HG03108 (cell line): ENCODE results near the gene SNAPC3.
A peak's percentile ranks its signal among the peaks of the same experiment; 100 is the strongest.

Source experiments
- ATAC-seq: cut with Tn5 transposase; IDR thresholded peaks from one replicate; pipeline ENCODE4 v1.9.1; 2021; ENCODE audit warnings: moderate library complexity; ENCODE audit not compliant: unreplicated experiment

SNAPC3 gene

GRCh38 chr9:15491950-15492349 is 69.3 kb downstream of the SNAPC3 start:
- no peak for ATAC-seq

- ATAC-seq: no peak
Measured at GRCh38 chr9:15492485-15493150, 69.9 kb downstream of the SNAPC3 start.

DNA sequence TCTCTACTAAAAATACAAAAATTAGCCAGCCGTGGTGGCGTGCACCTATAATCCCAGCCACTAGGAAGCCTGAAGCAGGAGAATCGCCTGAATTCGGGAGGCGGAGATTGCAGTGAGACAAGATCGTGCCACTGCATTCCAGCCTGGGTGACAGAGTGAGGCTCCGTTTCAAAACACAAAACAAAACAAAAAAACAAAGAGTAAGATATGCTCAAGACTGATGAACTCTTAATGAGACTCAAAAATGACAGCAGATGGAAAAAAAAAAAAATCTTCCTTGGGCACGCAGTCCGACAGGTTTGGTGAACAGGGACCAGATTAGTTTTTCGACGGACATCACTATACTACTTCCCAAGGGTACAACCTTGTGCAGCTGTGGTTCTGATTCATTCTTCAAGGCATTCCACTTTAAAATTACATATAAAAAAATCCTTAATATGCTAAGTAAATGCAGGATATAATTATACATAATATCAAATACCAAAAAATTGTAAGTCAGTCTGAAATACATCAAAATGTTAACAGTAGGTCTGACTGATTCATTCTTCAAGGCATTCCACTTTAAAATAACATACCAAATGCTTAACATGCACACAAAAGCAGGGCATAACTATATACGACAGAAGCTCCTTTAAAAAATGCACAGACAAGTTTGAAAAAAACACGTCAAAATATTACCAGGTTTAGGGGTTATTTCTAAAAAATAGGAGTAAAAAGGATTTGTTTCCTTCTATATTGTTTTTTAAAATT is 75.7 kb downstream of the SNAPC3 start:
- ATAC-seq: no peak

- no peak for ATAC-seq
Measured at GRCh38 chr9:15499139-15499538, 76.5 kb downstream of the SNAPC3 start.

DNA sequence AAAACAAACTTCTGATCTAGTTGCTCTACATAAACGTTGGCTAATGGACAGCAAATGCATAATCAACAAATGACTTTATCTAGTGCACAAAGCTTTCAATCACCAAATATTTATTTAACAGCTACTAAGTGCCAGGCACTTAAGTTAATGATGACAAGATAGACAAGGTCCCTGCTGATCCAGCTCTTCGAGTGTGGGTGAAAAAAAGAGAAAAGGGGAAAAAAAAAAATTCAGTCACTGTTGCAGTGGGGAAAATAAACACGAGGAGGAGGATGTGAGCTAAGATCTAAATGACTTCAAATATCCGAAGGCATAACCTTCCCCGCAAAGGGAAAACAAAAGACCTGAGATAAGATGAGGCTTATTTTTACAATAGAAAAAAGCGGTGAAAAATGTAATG is 78.5 kb downstream of the SNAPC3 start:
- no peak for ATAC-seq

DNA sequence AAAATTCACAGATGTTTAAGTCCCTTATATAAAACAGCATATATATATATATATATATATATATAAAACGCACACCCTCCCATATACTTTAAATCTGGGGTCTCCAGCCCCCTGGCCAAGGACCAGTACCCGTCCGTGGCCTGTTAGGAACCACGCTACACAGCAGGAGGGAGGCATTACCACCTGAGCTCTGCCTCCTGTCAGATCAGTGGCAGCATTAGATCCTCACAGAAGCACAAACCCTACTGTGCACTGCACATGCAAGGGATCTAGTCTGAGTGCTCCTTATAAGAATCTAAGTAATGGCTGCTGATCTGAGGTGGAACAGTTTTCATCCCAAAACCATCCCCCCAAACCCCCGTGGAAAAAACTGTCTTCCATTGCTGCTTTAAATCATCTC is 79.1 kb downstream of the SNAPC3 start:
- ATAC-seq: no peak

GRCh38 chr9:15505921-15506320 is 83.2 kb downstream of the SNAPC3 start:
- no peak for ATAC-seq

- ATAC-seq: peak; percentile 30
Measured at GRCh38 chr9:15509931-15510788, 87.5 kb downstream of the SNAPC3 start.

DNA sequence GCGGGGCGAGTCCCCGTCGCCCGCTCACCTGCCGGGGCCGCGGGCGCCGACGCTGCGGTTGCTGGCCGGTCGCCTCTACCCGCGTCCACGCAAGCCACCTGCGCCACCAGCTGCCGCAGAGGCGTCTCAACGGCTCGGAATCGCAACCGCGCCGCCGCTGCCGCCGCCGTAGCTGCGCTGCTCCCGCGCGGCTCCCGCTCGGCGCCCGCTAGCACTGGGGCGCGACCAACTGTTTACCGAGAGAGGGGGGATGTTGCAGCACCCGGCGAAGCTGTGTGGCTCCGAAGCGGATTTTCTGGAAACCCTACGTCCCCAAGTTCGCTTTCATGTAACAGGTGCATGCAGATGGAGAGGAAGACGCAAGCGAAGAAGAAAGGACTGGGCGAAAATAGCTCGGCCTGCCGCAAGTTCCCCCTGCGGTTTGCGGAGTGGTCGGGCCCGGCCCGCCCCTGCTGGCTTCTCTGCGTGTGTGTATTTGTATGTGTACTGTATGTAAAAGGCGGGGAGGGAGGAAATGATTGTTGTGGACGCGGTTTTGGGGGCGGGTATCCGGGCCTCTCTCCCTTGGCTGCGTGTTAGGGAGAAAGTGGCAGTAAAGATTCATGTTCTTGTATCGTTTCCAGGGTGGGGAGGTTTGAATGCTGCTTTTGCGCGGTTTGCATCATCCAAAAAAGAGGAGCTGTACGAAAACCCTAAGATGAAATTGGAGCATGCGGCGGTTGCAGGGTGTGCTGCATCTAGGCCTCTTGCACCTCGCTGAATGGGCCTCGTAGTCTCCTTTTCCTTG is 88.3 kb downstream of the SNAPC3 start, which contains the start of gene PSIP1:
TSS of gene PSIP1 (minus strand) at position 182 of the 787 bp plus-strand sequence. CDS start 782 bp downstream, outside the sequence.
- ATAC-seq: peak; percentile 83
